ENCODE measurements around the gene KDM4F.

KDM4F gene

DNA sequence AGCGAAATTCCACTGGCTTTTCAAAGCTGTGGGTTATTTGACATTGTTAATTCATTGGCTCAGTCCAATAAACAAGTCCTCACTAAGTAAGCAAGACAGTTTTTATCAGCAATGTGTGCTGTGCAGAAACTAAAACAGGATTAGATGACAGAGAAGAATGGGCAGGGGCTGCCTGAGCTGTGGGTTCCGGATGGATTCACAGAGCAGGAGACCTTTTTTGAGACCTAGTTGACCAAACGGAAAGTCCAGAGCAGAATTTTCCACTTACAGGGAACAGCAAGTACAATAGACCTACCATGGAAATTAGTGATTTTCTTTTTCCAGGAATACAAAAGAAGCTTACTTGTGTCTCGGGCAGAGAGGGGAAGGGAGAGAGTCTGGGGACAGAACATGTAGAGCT, 5.2 kb upstream of the KDM4F start (continued):
- TF ChIP-seq ZNF560 (tag by site-specific recombination; IDR thresholded peaks at IDR 0.05; ENCODE audit: borderline replicate concordance), result no peak
- no peak for TF ChIP-seq ZNF223 (tag by site-specific recombination; IDR thresholded peaks at IDR 0.05)
- TF ChIP-seq SCRT1 (tag by site-specific recombination; IDR thresholded peaks at IDR 0.05; ENCODE audit: borderline replicate concordance), result no peak
- TF ChIP-seq ZNF843 (tag by site-specific recombination; IDR thresholded peaks at IDR 0.05), result no peak

- TF ChIP-seq, protein P1, sequence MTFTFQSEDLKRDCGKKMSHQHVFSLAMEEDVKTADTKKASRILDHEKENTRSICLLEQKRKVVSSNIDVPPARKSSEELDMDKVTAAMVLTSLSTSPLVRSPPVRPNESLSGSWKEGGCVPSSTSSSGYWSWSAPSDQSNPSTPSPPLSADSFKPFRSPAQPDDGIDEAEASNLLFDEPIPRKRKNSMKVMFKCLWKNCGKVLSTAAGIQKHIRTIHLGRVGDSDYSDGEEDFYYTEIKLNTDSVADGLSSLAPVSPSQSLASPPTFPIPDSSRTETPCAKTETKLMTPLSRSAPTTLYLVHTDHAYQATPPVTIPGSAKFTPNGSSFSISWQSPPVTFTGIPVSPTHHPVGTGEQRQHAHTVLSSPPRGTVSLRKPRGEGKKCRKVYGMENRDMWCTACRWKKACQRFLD (tag by site-specific recombination; IDR thresholded peaks at IDR 0.05), result no peak
- TF ChIP-seq, protein P2, sequence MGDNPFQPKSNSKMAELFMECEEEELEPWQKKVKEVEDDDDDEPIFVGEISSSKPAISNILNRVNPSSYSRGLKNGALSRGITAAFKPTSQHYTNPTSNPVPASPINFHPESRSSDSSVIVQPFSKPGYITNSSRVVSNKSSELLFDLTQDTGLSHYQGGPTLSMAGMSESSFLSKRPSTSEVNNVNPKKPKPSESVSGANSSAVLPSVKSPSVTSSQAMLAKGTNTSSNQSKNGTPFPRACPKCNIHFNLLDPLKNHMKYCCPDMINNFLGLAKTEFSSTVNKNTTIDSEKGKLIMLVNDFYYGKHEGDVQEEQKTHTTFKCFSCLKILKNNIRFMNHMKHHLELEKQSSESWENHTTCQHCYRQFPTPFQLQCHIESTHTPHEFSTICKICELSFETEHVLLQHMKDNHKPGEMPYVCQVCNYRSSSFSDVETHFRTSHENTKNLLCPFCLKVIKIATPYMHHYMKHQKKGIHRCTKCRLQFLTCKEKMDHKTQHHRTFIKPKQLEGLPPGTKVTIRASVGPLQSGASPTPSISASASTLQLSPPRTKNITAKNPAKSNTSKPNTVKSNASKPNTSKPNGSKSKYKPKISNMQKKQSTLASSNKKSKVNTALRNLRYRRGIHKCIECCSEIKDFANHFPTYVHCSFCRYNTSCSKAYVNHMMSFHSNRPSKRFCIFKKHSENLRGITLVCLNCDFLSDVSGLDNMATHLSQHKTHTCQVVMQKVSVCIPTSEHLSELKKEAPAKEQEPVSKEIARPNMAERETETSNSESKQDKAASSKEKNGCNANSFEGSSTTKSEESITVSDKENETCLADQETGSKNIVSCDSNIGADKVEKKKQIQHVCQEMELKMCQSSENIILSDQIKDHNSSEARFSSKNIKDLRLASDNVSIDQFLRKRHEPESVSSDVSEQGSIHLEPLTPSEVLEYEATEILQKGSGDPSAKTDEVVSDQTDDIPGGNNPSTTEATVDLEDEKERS (tag by site-specific recombination; IDR thresholded peaks at IDR 0.05), result no peak
- TF ChIP-seq ZNF707 (tag by site-specific recombination; IDR thresholded peaks at IDR 0.05), result no peak
- TF ChIP-seq ZFP69B (tag by site-specific recombination; IDR thresholded peaks at IDR 0.05), result no peak
- no peak for TF ChIP-seq ZNF121 (tag by site-specific recombination; IDR thresholded peaks at IDR 0.05)
- TF ChIP-seq ZNF660 (tag by site-specific recombination; IDR thresholded peaks at IDR 0.05), result no peak
- TF ChIP-seq ZNF211 (tag by site-specific recombination; IDR thresholded peaks at IDR 0.05; ENCODE audit: low read depth), result no peak
- no peak for TF ChIP-seq ZFP37 (tag by site-specific recombination; IDR thresholded peaks at IDR 0.05)
- no peak for TF ChIP-seq YY1 (tag by site-specific recombination; IDR thresholded peaks at IDR 0.05)
- no peak for TF ChIP-seq ZNF48 (tag by site-specific recombination; IDR thresholded peaks at IDR 0.05)
- TF ChIP-seq GFI1B (tag by site-specific recombination; IDR thresholded peaks at IDR 0.05), result no peak
- TF ChIP-seq, protein P3, sequence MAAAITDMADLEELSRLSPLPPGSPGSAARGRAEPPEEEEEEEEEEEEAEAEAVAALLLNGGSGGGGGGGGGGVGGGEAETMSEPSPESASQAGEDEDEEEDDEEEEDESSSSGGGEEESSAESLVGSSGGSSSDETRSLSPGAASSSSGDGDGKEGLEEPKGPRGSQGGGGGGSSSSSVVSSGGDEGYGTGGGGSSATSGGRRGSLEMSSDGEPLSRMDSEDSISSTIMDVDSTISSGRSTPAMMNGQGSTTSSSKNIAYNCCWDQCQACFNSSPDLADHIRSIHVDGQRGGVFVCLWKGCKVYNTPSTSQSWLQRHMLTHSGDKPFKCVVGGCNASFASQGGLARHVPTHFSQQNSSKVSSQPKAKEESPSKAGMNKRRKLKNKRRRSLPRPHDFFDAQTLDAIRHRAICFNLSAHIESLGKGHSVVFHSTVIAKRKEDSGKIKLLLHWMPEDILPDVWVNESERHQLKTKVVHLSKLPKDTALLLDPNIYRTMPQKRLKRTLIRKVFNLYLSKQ (tag by site-specific recombination; IDR thresholded peaks at IDR 0.05; ENCODE audit: borderline replicate concordance), result no peak
- TF ChIP-seq OSR2 (tag by site-specific recombination; IDR thresholded peaks at IDR 0.05), result no peak
- no peak for TF ChIP-seq ZNF416 (tag by site-specific recombination; IDR thresholded peaks at IDR 0.05)
- no peak for TF ChIP-seq ZBTB49 (tag by site-specific recombination; IDR thresholded peaks at IDR 0.05; ENCODE audit: low read depth)
- TF ChIP-seq ATF2 (tag by site-specific recombination; IDR thresholded peaks at IDR 0.05; ENCODE audit: low read depth), result no peak
- no peaks in the 10 kb centered on the region for H3K4me1 ChIP-seq (ENCODE audit: control insufficient read depth, insufficient read depth, low read length)
- no peak overlapping the region for H3K27ac ChIP-seq (ENCODE audit: extremely low read depth, low read depth, low read length)
- H3K9me3 ChIP-seq (ENCODE audit: control insufficient read depth, insufficient read depth, low read depth, low read length), result no peaks in the 10 kb centered on the region
- POLR2A ChIA-PET, result no interaction called here
- H3K36me3 ChIP-seq (ENCODE audit: control insufficient read depth in 2 of 2, insufficient read depth in 1 of 2, low read length in 2 of 2), result no peaks in the 10 kb centered on the region
- no peak overlapping the region for H3K4me3 ChIP-seq (ENCODE audit: low read depth, low read length)
- CTCF ChIA-PET, result interaction anchor here (0.6 kb wide), 1 partner anchor 114 kb away, joined by 4 read pairs; no protein-coding TSS in a partner anchor
Measured at GRCh38 chr11:95045812-95046211, 3.4 kb upstream of the KDM4F start.
